ENCODE results near the gene FOXG1.

- TF ChIP-seq CTCF (IDR thresholded peaks at IDR 0.05) (no peak), POLR2A (IDR thresholded peaks at IDR 0.05) (no peak)
These were observed 2.8 kb downstream of the FOXG1 start for GRCh38 chr14:28769276-28769880.

Measured in thyroid gland (tissue), 4 donors.